Loucy (cell line): ENCODE data around the gene INPP4A.

Source experiments
- H2AFZ ChIP-seq: fragments of 200-600 bp; sonication (generic); 2 replicates; pipeline ENCODE4 v1.6.0; 2016; ENCODE audit warnings: antibody characterized with exemption, mild to moderate bottlenecking, low read length, moderate library complexity
- H3F3A ChIP-seq: fragments of 200-600 bp; 2 replicates; pipeline ENCODE4 v1.6.0; 2016; ENCODE audit warnings: antibody characterized with exemption, low read depth, mild to moderate bottlenecking
- H3K27me3 ChIP-seq: fragments of 200-600 bp; sonication (generic); 2 replicates; pipeline ENCODE4 v1.6.1; 2014; ENCODE audit warnings: low read length, mild to moderate bottlenecking; ENCODE audit not compliant: insufficient read depth, poor library complexity, severe bottlenecking
- H3K36me3 ChIP-seq: fragments of 200-600 bp; sonication (generic); 2 replicates; pipeline ENCODE4 v1.6.1; 2016; ENCODE audit warnings: low read length; ENCODE audit not compliant: insufficient read depth
- H3K4me1 ChIP-seq: fragments of 200-600 bp; sonication (generic); 2 replicates; pipeline ENCODE4 v1.5.1; 2014; ENCODE audit warnings: low read length, mild to moderate bottlenecking; ENCODE audit not compliant: insufficient read depth, poor library complexity, severe bottlenecking
- H3K4me2 ChIP-seq: fragments of 200-600 bp; sonication (generic); 2 replicates; pipeline ENCODE4 v1.6.0; 2014; ENCODE audit warnings: antibody characterized with exemption, low read length, low read depth, mild to moderate bottlenecking; ENCODE audit not compliant: poor library complexity, severe bottlenecking
- H3K4me3 ChIP-seq: fragments of 200-600 bp; sonication (generic); 2 replicates; pipeline ENCODE4 v1.5.1; 2014; ENCODE audit warnings: low read length, mild to moderate bottlenecking, mixed read lengths; ENCODE audit not compliant: poor library complexity, severe bottlenecking
- H3K79me2 ChIP-seq: fragments of 200-600 bp; sonication (generic); 2 replicates; pipeline ENCODE4 v1.6.1; 2014; ENCODE audit warnings: low read length; ENCODE audit not compliant: insufficient read depth
- H3K9ac ChIP-seq: fragments of 200-600 bp; sonication (generic); 2 replicates; pipeline ENCODE4 v1.6.0; 2014; ENCODE audit warnings: mild to moderate bottlenecking, low read depth, low read length, moderate library complexity; ENCODE audit not compliant: poor library complexity, severe bottlenecking
- H3K9me2 ChIP-seq: fragments of 200-600 bp; sonication (generic); replicated peaks from 2 replicates; pipeline ENCODE4 v1.6.1; 2016; ENCODE audit warnings: low read depth, low read length, mixed read lengths
- H3K9me3 ChIP-seq: fragments of 200-600 bp; sonication (generic); 2 replicates; pipeline ENCODE4 v1.6.1; 2014; ENCODE audit warnings: mild to moderate bottlenecking, antibody characterized with exemption, low read length, low read depth; ENCODE audit not compliant: insufficient read depth
- H4K20me1 ChIP-seq: fragments of 200-600 bp; sonication (generic); 2 replicates; pipeline ENCODE4 v1.6.0; 2014; ENCODE audit warnings: antibody characterized with exemption, low read length, mild to moderate bottlenecking; ENCODE audit not compliant: insufficient read depth, poor library complexity, severe bottlenecking
- CTCF ChIP-seq: fragments of 200-600 bp; sonication (generic); conservative IDR thresholded peaks from 2 replicates; pipeline ENCODE4 v1.5.1; 2014; ENCODE audit warnings: mild to moderate bottlenecking, antibody characterized with exemption, low read length
- EZH2phosphoT487 ChIP-seq: fragments of 200-600 bp; IDR thresholded peaks from 2 replicates; pipeline ENCODE4 v1.6.1; 2018; ENCODE audit warnings: antibody characterized with exemption, mild to moderate bottlenecking, moderate library complexity, borderline replicate concordance

The INPP4A gene

GRCh38 chr2:98576666-98577312 is 132.1 kb downstream of the INPP4A start:
- Histone ChIP-seq H3K9me2 (no peaks in the 10 kb centered on the region), H3K9ac (no peak overlapping the region), H3K4me1 (no peaks in the 10 kb centered on the region), H2AFZ (no peak overlapping the region), H4K20me1 (no peaks in the 10 kb centered on the region), H3K36me3 (peaks cover 23% of the 10 kb centered on the region; the same call in 1 of the 2 replicates), H3K4me2 (no peak overlapping the region), H3K79me2 (no peaks in the 10 kb centered on the region), H3K27me3 (no peaks in the 10 kb centered on the region), H3K4me3 (no peak overlapping the region), H3F3A (no peaks in the 10 kb centered on the region), H3K9me3 (no peaks in the 10 kb centered on the region)
- TF ChIP-seq EZH2phosphoT487, result no peak
- no peak for TF ChIP-seq CTCF

GRCh38 chr2:98577313-98577712 is 132.7 kb downstream of the INPP4A start:
- H3K4me2 ChIP-seq, result no peak overlapping the region
- no peak overlapping the region for H2AFZ ChIP-seq
- H3K4me1 ChIP-seq, result no peaks in the 10 kb centered on the region
- H3K36me3 ChIP-seq, result peaks cover 25% of the 10 kb centered on the region; the same call in 1 of the 2 replicates
- no peak overlapping the region for H3K4me3 ChIP-seq
- H4K20me1 ChIP-seq, result no peaks in the 10 kb centered on the region
- TF ChIP-seq CTCF (peak; percentile 17; the same call in 1 of the 2 replicates), EZH2phosphoT487 (no peak)
- no peaks in the 10 kb centered on the region for H3K79me2 ChIP-seq
- H3K9me3 ChIP-seq, result no peaks in the 10 kb centered on the region
- no peaks in the 10 kb centered on the region for H3F3A ChIP-seq
- no peaks in the 10 kb centered on the region for H3K27me3 ChIP-seq
- no peaks in the 10 kb centered on the region for H3K9me2 ChIP-seq
- H3K9ac ChIP-seq, result no peak overlapping the region

GRCh38 chr2:98578231-98578630 is 133.6 kb downstream of the INPP4A start:
- Histone ChIP-seq H3K9me2 (no peaks in the 10 kb centered on the region), H3K4me3 (no peak overlapping the region), H3K4me1 (no peaks in the 10 kb centered on the region), H3K27me3 (no peaks in the 10 kb centered on the region), H3K4me2 (no peak overlapping the region), H3K9me3 (no peaks in the 10 kb centered on the region), H3K9ac (no peak overlapping the region), H3K36me3 (peaks cover 23% of the 10 kb centered on the region; the same call in 1 of the 2 replicates), H2AFZ (no peak overlapping the region), H4K20me1 (no peaks in the 10 kb centered on the region), H3K79me2 (no peaks in the 10 kb centered on the region), H3F3A (no peaks in the 10 kb centered on the region)
- TF ChIP-seq EZH2phosphoT487, result no peak

- H2AFZ ChIP-seq, result no peak overlapping the region
- H3K4me2 ChIP-seq, result no peak overlapping the region
- H3K9ac ChIP-seq, result no peak overlapping the region
- no peaks in the 10 kb centered on the region for H3K4me1 ChIP-seq
- H3K9me2 ChIP-seq, result no peaks in the 10 kb centered on the region
- no peaks in the 10 kb centered on the region for H3K79me2 ChIP-seq
- no peaks in the 10 kb centered on the region for H3K27me3 ChIP-seq
- no peaks in the 10 kb centered on the region for H4K20me1 ChIP-seq
- H3F3A ChIP-seq, result no peaks in the 10 kb centered on the region
- no peak for TF ChIP-seq EZH2phosphoT487
- TF ChIP-seq CTCF, result no peak
- H3K9me3 ChIP-seq, result no peaks in the 10 kb centered on the region
- H3K36me3 ChIP-seq, result peaks cover 28% of the 10 kb centered on the region; the same call in 1 of the 2 replicates
- no peak overlapping the region for H3K4me3 ChIP-seq
Observed at GRCh38 chr2:98579926-98580325, 135.3 kb downstream of the INPP4A start.
